Stimulated activated CD8-positive, alpha-beta memory T cell treated with anti-CD3 and anti-CD28 coated beads, Interleukin-4, amount 100 ng/mL, for 4 hours (primary cell): ENCODE data around the gene WDFY2.

Experiments used
- DNase-seq, 2 donors: peaks; one replicate each; pipeline ENCODE4 v3.0.0-alpha.2; 2020; ENCODE audit warnings: low read depth in 2 of 2, low spot score in 1 of 2

The WDFY2 gene

DNA sequence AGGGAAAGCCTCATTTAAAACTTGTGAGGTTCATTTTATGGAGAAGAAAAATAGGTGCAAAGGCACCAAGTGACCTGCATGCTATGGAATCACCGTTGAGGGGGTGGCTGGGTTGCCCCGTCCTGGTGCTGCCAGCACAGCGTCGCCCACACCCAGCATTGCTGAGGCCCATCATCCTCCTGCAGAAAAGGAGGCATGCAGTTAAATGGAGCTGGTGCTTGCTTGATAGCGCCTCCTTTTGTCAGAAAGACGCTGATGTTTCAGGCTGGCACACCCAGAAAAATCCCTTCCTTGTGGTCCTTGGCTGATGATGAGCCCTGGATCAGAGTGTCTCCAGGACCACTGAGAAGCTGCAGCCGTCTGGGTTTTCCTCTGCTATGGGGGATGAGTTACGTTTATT is 182.8 kb downstream of the WDFY2 start:
- no peak for DNase-seq

DNA sequence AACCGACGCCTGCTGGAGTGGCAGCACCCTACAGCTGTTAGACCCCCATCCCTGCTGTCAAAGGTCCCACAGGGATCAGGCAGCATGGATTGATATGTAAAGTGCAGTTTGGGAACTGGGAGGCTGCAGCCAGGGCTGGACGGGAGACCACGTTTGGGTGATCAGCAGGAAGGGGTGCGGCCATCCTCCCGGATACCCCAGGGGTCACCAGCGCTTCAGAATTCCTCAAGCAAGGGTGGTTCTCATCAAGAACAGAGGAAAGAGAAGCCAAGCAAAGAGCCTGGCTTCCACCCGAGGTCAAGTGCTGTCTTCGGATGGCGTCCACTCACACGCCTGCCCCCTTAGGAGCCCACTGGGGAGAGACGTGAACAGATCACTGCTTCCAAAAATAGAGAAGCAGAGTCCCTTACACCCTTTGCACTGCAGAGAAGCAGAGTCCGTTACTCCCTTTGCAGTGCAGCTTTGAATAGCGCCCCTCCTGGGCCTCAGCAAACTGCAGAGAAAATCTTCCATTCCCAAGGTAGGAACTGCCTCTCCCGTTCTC is 184.2 kb downstream of the WDFY2 start:
- DNase-seq = no peak

DNA sequence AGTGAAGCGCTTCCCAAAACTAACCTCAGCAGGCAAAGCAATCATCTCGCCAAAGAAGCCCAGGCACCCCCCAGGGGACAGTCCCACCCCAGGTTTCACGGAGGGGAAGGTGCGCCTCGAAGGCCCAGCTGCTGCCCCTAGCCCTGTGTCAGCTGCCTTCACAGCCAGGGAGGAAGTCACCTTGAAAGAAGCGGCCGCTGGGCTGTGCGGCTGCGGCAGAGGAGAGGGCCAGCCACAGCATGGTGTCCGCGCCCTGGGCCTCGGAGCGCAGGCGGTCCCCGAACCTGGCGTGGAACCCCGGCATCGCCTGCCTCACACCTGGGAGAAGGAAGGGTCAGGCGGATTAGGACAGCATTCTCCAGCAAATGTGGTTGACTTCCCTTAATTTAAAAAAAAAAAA is 184.7 kb downstream of the WDFY2 start:
- no peak for DNase-seq

DNA sequence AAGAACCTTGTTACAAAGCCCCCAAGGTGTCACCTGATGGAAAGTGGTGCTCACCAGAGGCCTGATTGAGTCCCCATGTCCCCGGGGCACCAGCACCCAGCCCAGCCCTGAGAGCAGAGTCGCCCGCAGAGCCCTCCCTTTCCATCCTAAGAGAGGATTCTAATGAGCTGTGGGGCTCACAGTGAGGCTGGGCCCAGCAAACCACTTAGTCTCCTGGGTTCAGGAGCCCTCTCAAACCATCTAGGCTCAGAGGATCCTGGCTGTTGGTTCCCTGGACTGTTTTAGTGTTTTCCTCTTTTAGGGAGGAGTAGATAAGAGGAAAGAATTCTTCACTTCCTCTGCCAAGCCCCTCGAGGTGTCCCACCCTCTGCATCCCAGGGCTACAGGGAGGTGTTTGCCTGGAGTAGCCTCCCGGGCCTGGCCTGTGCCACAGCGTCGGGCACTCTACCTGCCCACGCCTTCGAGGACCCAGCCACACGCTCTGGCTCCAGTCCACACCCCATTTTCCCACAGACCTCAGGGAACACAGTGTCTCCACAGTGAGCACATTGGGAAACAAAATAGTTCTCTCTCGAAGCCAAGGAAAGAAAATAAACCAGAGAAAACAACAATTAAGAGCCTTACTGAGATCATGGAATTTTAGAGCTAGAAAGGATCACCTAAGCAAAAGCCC is 185.3 kb downstream of the WDFY2 start:
- DNase-seq = no peak

DNA sequence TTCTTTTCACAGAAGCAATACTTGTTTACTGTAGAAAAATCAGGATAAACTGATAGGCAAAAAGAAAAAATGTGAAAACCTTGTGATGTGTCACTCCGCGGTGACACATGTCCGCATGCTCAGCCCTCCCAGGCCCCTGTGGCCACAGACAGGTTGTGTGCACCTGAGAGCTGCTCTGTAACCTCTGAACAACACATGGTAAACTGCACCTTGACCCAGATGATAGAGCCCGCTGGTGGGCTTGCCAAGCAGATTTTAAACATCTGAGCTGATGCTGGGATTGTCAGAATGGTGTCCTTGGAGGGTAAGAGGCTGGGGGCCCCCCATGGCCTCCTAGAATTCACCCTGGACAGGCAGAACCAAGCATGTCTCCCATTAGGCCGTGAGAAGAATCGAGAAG is 185.9 kb downstream of the WDFY2 start:
- no peak for DNase-seq

- DNase-seq = no peak
Measured at GRCh38 chr13:51770681-51771417, 186.6 kb downstream of the WDFY2 start.

GRCh38 chr13:51771418-51772104 is 187.3 kb downstream of the WDFY2 start:
- no peak for DNase-seq

DNA sequence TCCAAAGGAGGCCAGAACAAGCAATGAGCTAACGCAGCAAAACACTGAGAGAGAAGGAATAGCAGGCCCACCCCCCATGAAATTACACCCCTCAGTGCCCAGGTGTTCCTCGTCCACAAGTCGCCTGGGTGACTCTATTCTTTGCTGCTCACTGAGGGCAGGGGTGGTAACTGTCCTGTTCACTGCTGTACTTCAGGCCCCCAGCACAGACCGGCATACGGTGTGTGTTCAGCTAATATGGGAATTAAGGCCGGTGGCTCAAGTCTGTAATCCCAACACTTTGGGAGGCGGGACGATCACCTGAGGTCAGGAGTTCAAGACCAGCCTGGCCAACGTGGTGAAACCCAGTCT is 187.8 kb downstream of the WDFY2 start:
- DNase-seq = no peak

- DNase-seq = no peak
Measured at GRCh38 chr13:51772781-51773180, 188.5 kb downstream of the WDFY2 start.

GRCh38 chr13:51773515-51773914 is 189.3 kb downstream of the WDFY2 start:
- DNase-seq = no peak

DNA sequence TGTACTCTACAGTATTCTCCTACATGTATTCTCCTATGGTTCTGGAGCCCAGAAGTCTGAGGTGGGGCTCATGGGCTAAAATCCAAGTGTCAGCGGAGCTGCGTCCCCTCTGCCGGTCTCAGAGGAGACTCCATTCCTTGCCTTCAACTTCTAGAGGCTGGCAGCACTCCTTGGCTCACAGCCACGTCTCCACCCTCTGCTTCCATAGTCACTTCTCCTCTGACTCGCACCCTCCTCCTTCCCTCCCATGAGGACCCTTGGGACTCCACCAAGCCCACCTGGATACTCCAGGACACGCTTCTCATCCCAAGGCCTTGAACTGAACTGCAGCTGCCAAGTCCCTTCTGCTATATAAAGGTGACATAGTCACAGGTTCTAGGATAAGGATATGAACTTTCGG is 191.9 kb downstream of the WDFY2 start:
- no peak for DNase-seq

DNA sequence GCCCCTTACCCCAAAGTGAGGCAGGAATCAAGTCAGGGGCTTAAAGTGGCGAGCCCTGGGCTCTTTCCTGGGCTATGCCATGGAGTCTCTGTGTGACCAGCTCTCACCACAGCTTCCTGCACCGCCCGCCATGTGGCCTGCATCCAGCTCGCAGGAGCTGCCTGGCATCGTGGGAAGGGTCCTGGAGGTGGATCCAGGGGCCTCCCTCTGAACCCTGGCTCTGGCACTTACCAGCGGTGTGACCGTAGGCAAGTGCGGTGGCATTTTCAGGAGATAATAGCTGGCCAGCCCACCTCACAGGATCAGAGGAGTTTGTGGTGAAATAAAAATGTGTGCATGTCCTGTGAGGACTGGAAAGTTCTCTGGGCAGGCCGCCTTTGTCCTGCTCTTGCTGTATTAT is 193.7 kb downstream of the WDFY2 start:
- no peak for DNase-seq

DNA sequence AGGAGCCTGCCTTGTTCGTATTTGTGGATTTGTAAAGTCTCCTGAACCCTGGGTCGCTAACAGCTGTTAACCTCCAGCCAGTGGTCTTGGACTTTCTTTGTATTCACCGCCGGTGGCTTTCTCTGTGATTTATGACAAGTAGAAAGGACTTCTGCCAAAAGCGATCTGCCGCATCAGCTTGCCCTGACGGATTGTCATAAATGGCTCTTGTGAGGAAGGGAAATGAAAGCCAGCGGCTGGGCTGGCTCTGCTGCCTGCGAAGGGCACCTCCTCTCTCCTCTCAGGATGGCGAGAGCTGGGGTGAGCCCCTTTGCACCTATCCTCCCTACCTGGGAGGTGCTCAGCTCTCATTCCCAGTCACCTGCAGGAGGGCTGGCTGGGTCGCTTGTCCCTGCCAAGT is 194.1 kb downstream of the WDFY2 start:
- DNase-seq = no peak

DNA sequence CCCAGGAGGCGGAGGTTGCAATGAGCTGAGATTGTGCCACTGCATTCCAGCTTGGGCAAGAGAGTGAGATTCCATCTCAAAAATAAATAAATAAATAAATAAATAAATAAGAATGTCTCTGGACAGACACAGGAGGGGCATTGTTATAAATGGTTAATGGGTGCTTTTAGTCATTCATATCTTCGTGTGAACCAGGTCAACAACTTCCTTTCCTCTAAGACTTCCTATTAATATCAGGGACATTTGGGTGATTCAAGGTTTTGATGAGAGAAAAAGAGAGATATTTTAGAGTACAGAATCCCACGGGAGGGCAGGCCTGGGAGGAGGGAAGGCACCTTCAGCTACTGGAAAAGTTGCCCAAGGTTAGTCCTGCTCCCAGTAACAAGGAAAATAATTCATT is 195.8 kb downstream of the WDFY2 start:
- DNase-seq = no peak

DNA sequence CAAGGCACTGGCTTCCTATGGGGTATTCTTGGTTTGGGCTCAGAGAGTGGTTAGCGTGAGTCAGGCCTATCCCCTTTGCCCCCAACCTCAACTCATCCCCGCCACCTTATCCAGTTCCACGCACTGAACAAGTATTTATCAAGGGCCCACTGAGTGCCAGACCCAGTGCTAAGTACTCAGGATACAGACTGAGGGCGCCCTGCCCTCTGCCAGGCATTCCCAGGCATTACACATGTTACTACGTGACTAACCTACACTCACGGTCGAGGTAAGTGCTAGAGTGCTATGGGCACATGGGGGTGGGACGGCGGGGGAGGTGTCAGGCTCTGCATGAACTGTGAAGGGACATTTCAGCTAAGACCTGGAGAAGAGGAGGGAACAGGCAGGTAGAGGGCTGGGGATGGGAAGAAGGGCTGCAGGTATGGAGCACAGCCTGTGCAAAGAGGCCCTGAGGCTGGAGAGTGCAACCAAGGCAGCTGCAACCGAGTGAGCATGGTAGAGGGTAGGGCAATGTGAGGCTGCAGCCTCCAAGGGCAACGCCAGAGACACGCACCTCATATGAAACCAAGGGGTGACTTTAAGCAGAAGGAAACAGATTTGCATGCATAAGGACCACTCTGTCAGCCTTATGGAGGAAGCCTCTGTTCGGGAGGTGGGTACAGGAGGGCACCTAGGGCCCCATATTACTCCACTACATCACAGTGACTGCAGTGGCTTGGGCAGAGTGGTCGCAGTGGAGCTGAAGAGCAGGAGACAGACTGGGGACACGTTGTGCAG is 197.2 kb downstream of the WDFY2 start:
- DNase-seq = no peak

- no peak for DNase-seq
Measured at GRCh38 chr13:51782026-51782710, 197.9 kb downstream of the WDFY2 start.

- DNase-seq = no peak
Measured at GRCh38 chr13:51783428-51784094, 199.3 kb downstream of the WDFY2 start.

GRCh38 chr13:51784097-51784496 is 199.8 kb downstream of the WDFY2 start:
- DNase-seq = no peak

DNA sequence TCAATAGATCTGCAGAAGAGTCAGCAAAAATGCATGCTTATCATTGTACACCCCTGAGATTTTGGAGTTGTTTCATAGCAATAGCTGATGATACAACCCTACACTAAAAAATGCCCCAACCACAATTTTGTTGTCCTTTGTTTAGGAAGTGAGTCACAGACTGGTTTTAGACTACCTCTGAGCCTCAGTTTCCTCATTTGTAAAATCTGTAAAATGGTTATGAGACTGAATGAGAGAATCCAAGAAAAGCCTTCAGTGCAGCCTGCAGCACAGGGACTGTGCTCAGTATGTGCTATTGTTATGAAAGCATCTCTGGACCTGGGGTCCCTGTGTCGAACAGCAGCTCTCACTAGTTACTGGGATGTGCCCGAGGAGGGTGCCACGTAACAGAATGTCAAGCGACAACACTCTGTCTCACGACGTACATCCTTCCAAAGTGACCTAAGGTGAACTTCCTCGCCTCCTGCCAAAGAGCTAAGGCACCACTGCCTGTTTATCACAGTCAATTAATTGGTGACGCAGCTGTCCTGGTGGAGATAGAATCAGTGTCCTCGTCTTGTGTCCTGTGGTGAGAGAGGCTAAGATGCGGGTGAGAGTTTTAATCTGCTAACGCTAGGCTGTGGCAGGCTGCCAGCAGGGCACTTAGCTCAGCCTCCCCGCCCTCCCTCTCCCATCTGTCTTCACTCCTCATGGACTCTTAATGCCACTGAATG is 201.6 kb downstream of the WDFY2 start:
- no peak for DNase-seq
